K562 (cell line): Measurements from ENCODE around the gene DENND10. TPM values are rescaled to one million over a fixed set of nuclear protein-coding genes. Genes with fewer than 3 reads are reported as not detected.

ENCODE experiments used
- CREB5 ChIP-seq: fragments of 250-450 bp; sonication (Bioruptor Pico); IDR thresholded peaks from 2 replicates; pipeline ENCODE4 v1.5.0; 2020; ENCODE audit warnings: mild to moderate bottlenecking
- CTCFL ChIP-seq: IDR thresholded peaks from 2 replicates; pipeline ENCODE4 v1.6.1; 2011; ENCODE audit warnings: borderline replicate concordance, low read depth, mild to moderate bottlenecking, moderate library complexity, low read length; ENCODE audit not compliant: insufficient read depth, poor library complexity, severe bottlenecking
- ESRRB ChIP-seq: fragments of 250-450 bp; sonication (Bioruptor Pico); IDR thresholded peaks from 2 replicates; pipeline ENCODE4 v1.5.0; 2020; ENCODE audit warnings: mild to moderate bottlenecking, moderate library complexity, borderline replicate concordance
- ETV1 ChIP-seq: fragments of 450-650 bp; conservative IDR thresholded peaks from 2 replicates; pipeline ENCODE4 v1.6.1; 2016; ENCODE audit warnings: missing genetic modification characterization, control low read depth, low read depth, missing compliant biosample characterization
- FUS ChIP-seq: fragments of 200-400 bp; formaldehyde crosslinking; optimal IDR thresholded peaks from 2 replicates; pipeline ENCODE3; 2017; ENCODE audit warnings: low read depth, low read length
- NFE2 ChIP-seq: IDR thresholded peaks from 2 replicates; pipeline ENCODE4 v1.6.1; 2014; ENCODE audit warnings: antibody characterized with exemption, low read depth
- NFRKB ChIP-seq: fragments of 450-650 bp; IDR thresholded peaks from 2 replicates; pipeline ENCODE4 v1.6.1; 2016; ENCODE audit warnings: low read depth
- POLR2A ChIP-seq: fragments of 450-650 bp; conservative IDR thresholded peaks from 2 replicates; pipeline ENCODE4 v1.6.1; 2016
- POU5F1 ChIP-seq: fragments of 150-350 bp; IDR thresholded peaks from 2 replicates; pipeline ENCODE4 v1.6.1; 2014; ENCODE audit warnings: borderline replicate concordance, low read length, low read depth, mild to moderate bottlenecking; ENCODE audit not compliant: partially characterized antibody
- RBM25 ChIP-seq: fragments of 200-400 bp; formaldehyde crosslinking; IDR thresholded peaks from 2 replicates; pipeline ENCODE4 v1.6.1; 2018; ENCODE audit warnings: low read length, low read depth, moderate library complexity; ENCODE audit not compliant: severe bottlenecking
- SMAD1 ChIP-seq: fragments of 150-350 bp; IDR thresholded peaks from 2 replicates; pipeline ENCODE4 v1.6.1; 2014; ENCODE audit warnings: low read length, low read depth; ENCODE audit not compliant: partially characterized antibody
- SMAD3 ChIP-seq: fragments of 450-650 bp; formaldehyde crosslinking; conservative IDR thresholded peaks from 2 replicates; pipeline ENCODE4 v1.4.0; 2020; ENCODE audit warnings: mild to moderate bottlenecking
- YY1 ChIP-seq, 3 experiments: IDR thresholded peaks; 2 replicates each; pipeline ENCODE4 v1.6.1; 2011; ENCODE audit warnings: low read length in 2 of 3, mild to moderate bottlenecking in 2 of 3, moderate library complexity in 2 of 3, borderline replicate concordance in 1 of 3, control low read depth in 1 of 3, low read depth in 1 of 3; ENCODE audit not compliant: insufficient read depth in 3 of 3, insufficient replicate concordance in 2 of 3, control insufficient read depth in 1 of 3, insufficient read length in 1 of 3; ENCODE audit errors: extremely low read depth in 1 of 3
- ZBTB2 ChIP-seq: fragments of 450-650 bp; IDR thresholded peaks from 2 replicates; pipeline ENCODE4 v1.6.1; 2016; ENCODE audit warnings: antibody characterized with exemption
- polyA plus RNA-seq, 8 experiments: library from polyadenylated mRNA; depleted of rRNA in 4 of 8; stranded (reverse) in 5 of 8; unstranded in 3 of 8; fragments of >200 nt; fragmentation: Nextera tagmentation in 2 of 8; fragmentation: Illumina TruSeq in 1 of 8; extraction: Ambion mirVana in 2 of 8; extraction: Trizol in 1 of 8; gene quantifications; 2 replicates each; pipeline versions ENCODE4 v1.2.1 to v1.2.3, GENCODE V29; 2011 to 2014; ENCODE audit warnings: inconsistent platforms in 1 of 8, missing spikeins in 1 of 8
- total RNA-seq, 7 experiments: library from RNA; depleted of rRNA in 6 of 7; stranded (reverse); fragments of >200 nt in 6 of 7; fragmentation: Illumina TruSeq in 2 of 7; extraction: Trizol in 2 of 7; gene quantifications; 2 replicates each; pipeline versions ENCODE4 v1.2.1 to v1.2.3, GENCODE V29; 2011 to 2021; ENCODE audit warnings: low replicate concordance in 1 of 7
- TF ChIP-seq, protein P1 (sequence below): fragments of 450-650 bp; IDR thresholded peaks from 2 replicates; pipeline ENCODE4 v1.6.1; 2018; ENCODE audit warnings: mild to moderate bottlenecking, low read depth; ENCODE audit not compliant: partially characterized antibody
- TF ChIP-seq, protein P2 (sequence below): fragments of 450-650 bp; formaldehyde crosslinking; IDR thresholded peaks from 2 replicates; pipeline ENCODE4 v1.4.0; 2020; ENCODE audit warnings: mild to moderate bottlenecking, mixed read lengths
- TF ChIP-seq, protein P3 (sequence below): IDR thresholded peaks from 2 replicates; pipeline ENCODE4 v1.6.1; 2011; ENCODE audit not compliant: insufficient read length; ENCODE audit errors: extremely low read depth

DENND10 gene
- total and polyA plus RNA-seq, 9 of the 15 experiments (the other 6 are each of a cell fraction or from before 2014, with no cell fraction given) = 9.4 to 20.0 (median 12.5) TPM

GRCh38 chr10:119178372-119179119, 74.6 kb downstream of the DENND10 start, which contains the start of gene PRDX3 (continued):
- TF ChIP-seq, protein P1, sequence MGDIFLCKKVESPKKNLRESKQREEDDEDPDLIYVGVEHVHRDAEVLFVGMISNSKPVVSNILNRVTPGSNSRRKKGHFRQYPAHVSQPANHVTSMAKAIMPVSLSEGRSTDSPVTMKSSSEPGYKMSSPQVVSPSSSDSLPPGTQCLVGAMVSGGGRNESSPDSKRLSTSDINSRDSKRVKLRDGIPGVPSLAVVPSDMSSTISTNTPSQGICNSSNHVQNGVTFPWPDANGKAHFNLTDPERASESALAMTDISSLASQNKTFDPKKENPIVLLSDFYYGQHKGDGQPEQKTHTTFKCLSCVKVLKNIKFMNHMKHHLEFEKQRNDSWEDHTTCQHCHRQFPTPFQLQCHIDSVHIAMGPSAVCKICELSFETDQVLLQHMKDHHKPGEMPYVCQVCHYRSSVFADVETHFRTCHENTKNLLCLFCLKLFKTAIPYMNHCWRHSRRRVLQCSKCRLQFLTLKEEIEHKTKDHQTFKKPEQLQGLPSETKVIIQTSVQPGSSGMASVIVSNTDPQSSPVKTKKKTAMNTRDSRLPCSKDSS = no peak
- TF ChIP-seq ESRRB (CRISPR knock-in tag) = no peak
- no peak for TF ChIP-seq NFE2
- TF ChIP-seq POU5F1 = no peak
- TF ChIP-seq SMAD3 (CRISPR knock-in tag) = no peak
- TF ChIP-seq RBM25 = no peak
- TF ChIP-seq, protein P2, sequence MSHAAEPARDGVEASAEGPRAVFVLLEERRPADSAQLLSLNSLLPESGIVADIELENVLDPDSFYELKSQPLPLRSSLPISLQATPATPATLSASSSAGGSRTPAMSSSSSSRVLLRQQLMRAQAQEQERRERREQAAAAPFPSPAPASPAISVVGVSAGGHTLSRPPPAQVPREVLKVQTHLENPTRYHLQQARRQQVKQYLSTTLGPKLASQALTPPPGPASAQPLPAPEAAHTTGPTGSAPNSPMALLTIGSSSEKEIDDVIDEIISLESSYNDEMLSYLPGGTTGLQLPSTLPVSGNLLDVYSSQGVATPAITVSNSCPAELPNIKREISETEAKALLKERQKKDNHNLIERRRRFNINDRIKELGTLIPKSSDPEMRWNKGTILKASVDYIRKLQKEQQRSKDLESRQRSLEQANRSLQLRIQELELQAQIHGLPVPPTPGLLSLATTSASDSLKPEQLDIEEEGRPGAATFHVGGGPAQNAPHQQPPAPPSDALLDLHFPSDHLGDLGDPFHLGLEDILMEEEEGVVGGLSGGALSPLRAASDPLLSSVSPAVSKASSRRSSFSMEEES = no peak
- TF ChIP-seq ETV1 (tag) = 0 out of 2 replicates have a peak, but pooled peaks have one; percentile 23
- TF ChIP-seq POLR2A = peak; percentile 96
- TF ChIP-seq CREB5 (CRISPR knock-in tag) = no peak
- peak; percentile 18 for TF ChIP-seq CTCFL
- peak; percentile 71 to 97 (median 95) for TF ChIP-seq YY1 (IDR thresholded peaks at IDR 0.05; ENCODE audit: borderline replicate concordance in 1 of 3, control insufficient read depth in 1 of 3, extremely low read depth in 1 of 3, insufficient read depth in 3 of 3, insufficient read length in 1 of 3, insufficient replicate concordance in 2 of 3, low read depth in 1 of 3, low read length in 2 of 3)
- TF ChIP-seq, protein P3, sequence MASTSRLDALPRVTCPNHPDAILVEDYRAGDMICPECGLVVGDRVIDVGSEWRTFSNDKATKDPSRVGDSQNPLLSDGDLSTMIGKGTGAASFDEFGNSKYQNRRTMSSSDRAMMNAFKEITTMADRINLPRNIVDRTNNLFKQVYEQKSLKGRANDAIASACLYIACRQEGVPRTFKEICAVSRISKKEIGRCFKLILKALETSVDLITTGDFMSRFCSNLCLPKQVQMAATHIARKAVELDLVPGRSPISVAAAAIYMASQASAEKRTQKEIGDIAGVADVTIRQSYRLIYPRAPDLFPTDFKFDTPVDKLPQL = peak; percentile 18
- TF ChIP-seq NFRKB = peak; percentile 70; the same call in 1 of the 2 replicates
- no peak for TF ChIP-seq SMAD1
- TF ChIP-seq FUS = no peak
- peak; percentile 87 for TF ChIP-seq ZBTB2
